SK-N-MC (cell line): Measurements from ENCODE around the gene SPRYD3.

Experiments used
- DNase-seq: peaks from one replicate; pipeline ENCODE4 v3.0.0-alpha.2; 2011; ENCODE audit warnings: low read depth, low spot score
- H3K27ac ChIP-seq: fragments of 200-600 bp; sonication (generic); 2 replicates; pipeline ENCODE4 v1.5.1; 2016; ENCODE audit warnings: mixed run types
- H3K36me3 ChIP-seq: fragments of 200-600 bp; sonication (generic); 2 replicates; pipeline ENCODE4 v1.6.1; 2017; ENCODE audit warnings: antibody characterized with exemption, low read length, mixed read lengths; ENCODE audit not compliant: insufficient read depth
- H3K4me3 ChIP-seq: fragments of 200-600 bp; sonication (generic); 2 replicates; pipeline ENCODE4 v1.5.1; 2016
- H3K9ac ChIP-seq: fragments of 200-600 bp; sonication (generic); 2 replicates; pipeline ENCODE4 v1.8.0; 2017; ENCODE audit warnings: mixed run types, mixed read lengths; ENCODE audit not compliant: insufficient read length
- H3K9me3 ChIP-seq: fragments of 200-600 bp; sonication (generic); 2 replicates; pipeline ENCODE4 v1.6.1; 2017; ENCODE audit warnings: low read depth, mild to moderate bottlenecking, antibody characterized with exemption, low read length, moderate library complexity, mixed read lengths
- EZH2 ChIP-seq: fragments of 200-600 bp; sonication (generic); IDR thresholded peaks from one replicate; pipeline ENCODE4 v1.6.1; 2017; ENCODE audit warnings: antibody characterized with exemption
- FOXP2 ChIP-seq: optimal IDR thresholded peaks from 2 replicates; pipeline ENCODE3; 2011; ENCODE audit warnings: mild to moderate bottlenecking, moderate library complexity; ENCODE audit not compliant: insufficient read depth; ENCODE audit errors: extremely low read length, control extremely low read depth
- POLR2AphosphoS5 ChIP-seq: IDR thresholded peaks from 2 replicates; pipeline ENCODE4 v1.6.1; 2012; ENCODE audit warnings: mild to moderate bottlenecking, low read depth, low read length, borderline replicate concordance

The SPRYD3 gene

DNA sequence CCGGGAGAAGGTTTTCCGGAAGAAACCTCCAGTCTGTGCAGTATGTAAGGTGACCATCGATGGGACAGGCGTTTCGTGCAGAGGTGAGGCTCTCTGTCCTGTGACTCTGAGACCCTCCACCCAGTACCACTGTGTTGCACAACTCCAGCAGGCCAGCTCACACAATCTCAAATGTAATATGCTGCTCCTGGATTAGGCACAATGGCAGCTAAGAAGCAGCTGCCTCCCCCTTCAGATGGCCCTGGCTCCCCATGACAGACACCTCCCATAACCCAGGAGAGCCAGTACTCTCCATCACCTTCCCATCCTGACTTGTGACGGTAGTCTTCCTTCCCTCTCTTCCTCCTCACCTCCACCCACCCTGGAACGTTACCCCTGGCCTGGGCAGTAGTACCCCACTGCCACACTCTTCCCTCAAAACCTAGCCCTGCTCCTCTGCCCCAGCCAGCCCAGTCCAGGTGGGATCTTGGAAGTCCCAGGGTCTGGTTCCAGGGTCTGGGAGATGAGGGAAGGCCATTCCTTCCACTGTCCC is 27.2 kb downstream of the SPRYD3 start:
- TF ChIP-seq FOXP2, result no peak
- TF ChIP-seq EZH2, result no peak
- no peak for TF ChIP-seq POLR2AphosphoS5
- H3K36me3 ChIP-seq, result no peaks in the 10 kb centered on the region
- H3K9me3 ChIP-seq, result no peaks in the 10 kb centered on the region
- H3K9ac ChIP-seq, result no peak overlapping the region
- H3K27ac ChIP-seq, result no peak overlapping the region
- no peak for DNase-seq
- no peak overlapping the region for H3K4me3 ChIP-seq

DNA sequence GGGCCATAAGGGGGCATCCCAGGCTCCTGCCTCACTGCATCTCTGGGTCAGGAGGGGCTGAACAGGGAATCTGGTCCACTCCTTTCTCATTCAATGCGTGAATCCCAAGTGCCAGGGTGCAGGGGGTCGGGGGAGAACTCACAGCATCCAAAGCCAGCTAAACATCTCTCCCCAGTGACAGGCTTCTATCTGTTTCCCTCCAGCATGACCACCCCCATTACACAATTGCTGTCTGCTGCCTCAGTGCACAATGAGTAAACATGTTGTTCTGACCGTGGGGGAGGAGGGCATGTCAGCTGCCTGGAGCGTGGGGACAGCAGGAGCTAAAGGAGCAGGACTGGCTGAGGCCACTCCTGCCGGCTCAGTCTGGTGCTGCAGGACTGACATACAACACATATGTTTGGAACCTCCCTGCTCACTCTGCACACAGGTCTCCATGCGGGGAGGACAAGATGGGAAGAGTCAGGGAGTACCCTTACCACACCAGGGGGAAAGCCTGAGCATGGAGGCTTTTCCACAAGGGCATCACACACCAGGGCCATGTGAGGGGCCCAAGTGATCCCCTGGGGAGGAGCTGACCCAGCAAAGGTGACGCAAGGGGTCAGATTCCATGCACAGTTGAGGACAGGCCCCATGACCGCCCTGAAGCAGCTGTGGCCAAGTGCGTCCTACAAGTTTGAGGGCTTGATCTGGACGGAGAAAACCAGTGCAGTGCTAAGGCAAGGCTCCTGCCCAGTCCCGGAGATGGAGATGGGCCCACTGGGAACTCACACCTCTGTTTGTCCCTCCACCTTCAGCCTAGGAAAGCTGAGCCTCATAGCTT is 27.9 kb downstream of the SPRYD3 start:
- Histone ChIP-seq H3K27ac (no peak overlapping the region), H3K9me3 (no peaks in the 10 kb centered on the region), H3K36me3 (no peaks in the 10 kb centered on the region), H3K4me3 (no peak overlapping the region), H3K9ac (no peak overlapping the region)
- no peak for DNase-seq
- no peak for TF ChIP-seq POLR2AphosphoS5
- TF ChIP-seq FOXP2, result no peak
- TF ChIP-seq EZH2, result no peak

DNA sequence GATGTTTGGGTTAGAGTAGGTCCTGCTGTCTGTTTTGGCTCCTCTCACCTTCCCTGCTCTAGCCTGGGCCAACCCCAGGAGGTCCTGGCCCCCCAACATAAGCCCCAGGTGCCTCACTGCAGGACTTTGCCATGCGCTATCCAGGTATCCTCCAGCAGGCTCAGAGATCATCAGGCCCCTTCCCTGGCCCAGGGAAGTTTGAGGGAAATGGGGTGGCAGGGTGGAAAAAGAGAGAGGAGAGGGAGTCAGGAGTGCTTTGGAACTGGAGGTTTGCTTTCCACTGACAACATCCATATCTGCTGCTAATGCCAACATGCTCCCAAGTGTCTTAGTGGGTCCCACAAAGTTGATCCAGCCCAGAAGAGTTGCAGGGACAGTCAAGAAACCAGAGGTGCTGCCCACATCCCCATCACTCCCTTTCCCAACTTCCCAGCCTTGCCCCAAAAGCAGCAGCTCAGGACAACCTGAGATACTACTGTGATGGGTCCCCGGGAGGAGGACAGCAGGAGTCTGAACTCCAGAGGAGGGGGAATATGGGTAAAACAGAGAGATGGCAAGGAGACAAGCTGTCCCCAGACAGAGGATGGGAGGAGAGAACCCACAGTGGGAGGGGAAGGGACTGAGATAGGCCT is 28.6 kb downstream of the SPRYD3 start:
- H3K9ac ChIP-seq, result no peak overlapping the region
- H3K4me3 ChIP-seq, result no peak overlapping the region
- H3K36me3 ChIP-seq, result no peaks in the 10 kb centered on the region
- TF ChIP-seq EZH2, result no peak
- TF ChIP-seq POLR2AphosphoS5, result no peak
- no peak for TF ChIP-seq FOXP2
- DNase-seq, result no peak
- peak overlapping the region; percentile 50; the same call in 1 of the 2 replicates for H3K27ac ChIP-seq
- no peaks in the 10 kb centered on the region for H3K9me3 ChIP-seq

DNA sequence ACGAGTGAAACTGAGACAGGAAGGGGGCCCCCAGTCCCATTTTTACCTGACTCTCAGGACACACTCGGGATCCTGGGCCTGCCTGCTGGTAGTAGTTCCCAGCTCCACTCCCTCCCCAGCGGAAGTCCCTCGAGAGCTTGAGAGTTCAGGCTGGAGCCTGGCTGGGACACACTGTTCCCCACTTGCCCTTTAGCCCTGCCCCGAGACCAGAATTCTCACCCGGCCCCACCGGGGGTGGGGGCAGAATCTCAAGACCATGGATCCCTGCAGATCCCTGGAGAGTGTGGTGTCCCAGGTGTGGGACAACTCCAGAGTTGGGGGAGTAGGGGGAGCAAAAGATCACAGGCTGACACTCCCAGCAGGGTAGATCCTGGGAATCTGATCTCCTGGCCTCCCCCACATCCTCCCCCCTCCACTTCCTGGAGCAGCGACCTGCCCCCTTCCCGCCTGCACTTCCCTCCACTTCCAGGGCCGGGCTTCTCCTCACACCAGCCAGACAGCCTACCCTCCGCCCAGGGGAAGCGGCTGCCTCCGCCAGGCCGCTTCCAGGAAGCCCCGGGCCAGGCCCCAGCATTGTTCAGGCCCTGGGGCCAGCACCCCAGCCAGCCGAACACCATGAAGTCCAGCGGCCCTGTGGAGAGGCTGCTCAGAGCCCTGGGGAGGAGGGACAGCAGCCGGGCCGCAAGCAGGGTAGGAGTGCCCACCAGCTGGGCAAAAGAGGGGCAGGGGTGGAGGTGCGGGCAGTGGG is 29.4 kb downstream of the SPRYD3 start, which contains the start of gene TNS2:
Gene TNS2 (plus strand): TSS at position 495 of the 748 bp plus-strand sequence. CDS start 121 bp downstream, at position 616.
- no peak for DNase-seq
- peak within 1 kb of the TSS; percentile 20 for H3K9ac ChIP-seq
- H3K9me3 ChIP-seq, result no peaks in the 10 kb centered on the region
- H3K4me3 ChIP-seq, result peak within 1 kb of the TSS; percentile 78
- no peaks in the 10 kb centered on the region for H3K36me3 ChIP-seq
- peak within 1 kb of the TSS; percentile 81 for H3K27ac ChIP-seq
- no peak for TF ChIP-seq FOXP2
- TF ChIP-seq EZH2, result no peak
- no peak for TF ChIP-seq POLR2AphosphoS5

DNA sequence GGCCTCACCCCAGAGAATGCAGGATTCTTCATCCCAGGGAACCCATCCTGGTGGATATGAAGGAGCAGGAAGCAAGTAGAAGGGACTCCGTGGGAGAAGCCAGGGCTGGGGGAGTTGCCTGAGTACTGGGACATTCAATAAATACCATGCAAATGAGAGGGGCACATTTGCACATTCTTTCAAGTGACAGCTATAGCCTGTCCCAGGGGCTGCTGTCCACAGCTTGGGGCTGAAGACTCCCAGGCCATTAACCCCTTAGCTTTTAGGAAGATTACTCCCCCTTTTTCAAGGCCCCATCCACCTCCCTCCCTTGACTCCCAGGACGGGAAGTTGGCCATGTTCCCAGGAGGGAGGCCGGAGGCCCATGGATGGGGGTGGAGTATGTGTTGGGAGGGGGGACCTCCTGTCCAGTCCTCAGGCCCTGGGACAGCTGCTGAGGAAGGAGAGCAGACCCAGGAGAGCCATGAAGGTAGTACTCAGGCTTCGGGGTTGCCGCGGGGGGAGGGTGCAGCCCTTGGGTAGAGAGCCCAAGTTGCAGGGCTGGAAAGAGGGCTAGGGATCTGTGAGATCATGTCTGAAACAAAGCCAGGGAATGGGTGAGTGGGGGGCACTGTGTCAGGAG is 30.3 kb downstream of the SPRYD3 start:
- no peak overlapping the region for H3K9ac ChIP-seq
- peak overlapping the region; percentile 81 for H3K27ac ChIP-seq
- DNase-seq, result no peak
- no peaks in the 10 kb centered on the region for H3K9me3 ChIP-seq
- TF ChIP-seq POLR2AphosphoS5, result no peak
- TF ChIP-seq EZH2, result no peak
- no peak for TF ChIP-seq FOXP2
- H3K36me3 ChIP-seq, result no peaks in the 10 kb centered on the region
- H3K4me3 ChIP-seq, result peak overlapping the region; percentile 78

DNA sequence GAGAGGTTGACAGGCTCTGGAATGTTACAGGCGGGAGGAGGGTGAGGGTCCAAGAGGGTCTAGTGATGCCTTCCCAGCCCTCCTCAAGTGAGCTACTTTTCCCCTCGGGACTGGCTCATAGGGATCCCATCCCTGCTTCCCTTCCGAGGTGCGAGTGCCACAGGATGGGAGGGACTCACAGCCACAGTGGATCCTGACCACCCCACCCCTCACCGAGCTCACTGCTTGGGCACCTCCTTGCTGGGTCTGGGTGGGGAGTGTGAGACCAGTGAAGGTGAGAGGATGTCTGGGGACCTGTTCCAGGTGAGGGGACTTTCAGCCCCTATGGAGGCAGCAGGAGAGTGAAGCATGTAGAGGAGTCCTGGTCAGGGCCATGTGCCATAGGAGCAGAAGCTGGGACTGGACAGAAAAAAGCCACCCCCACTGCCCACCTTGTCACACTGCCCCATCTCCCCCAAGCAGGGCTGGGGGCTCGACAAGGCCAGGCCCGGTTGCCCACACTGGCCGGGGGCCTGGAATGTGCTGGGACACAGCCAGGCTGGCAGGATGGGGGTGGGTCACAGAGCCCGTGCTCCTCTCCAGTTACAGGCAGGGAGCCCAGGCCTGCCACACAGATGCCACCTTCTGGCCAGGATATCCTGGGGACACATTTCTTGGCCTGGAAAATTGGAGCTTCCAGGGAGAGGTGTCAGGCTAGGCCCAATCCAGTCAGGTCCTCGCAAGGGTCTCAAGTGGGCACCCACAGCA is 31.0 kb downstream of the SPRYD3 start:
- peak overlapping the region; percentile 65 for H3K9ac ChIP-seq
- H3K4me3 ChIP-seq, result peak overlapping the region; percentile 78
- no peak for DNase-seq
- no peaks in the 10 kb centered on the region for H3K9me3 ChIP-seq
- H3K36me3 ChIP-seq, result no peaks in the 10 kb centered on the region
- H3K27ac ChIP-seq, result peak overlapping the region; percentile 81
- no peak for TF ChIP-seq POLR2AphosphoS5

DNA sequence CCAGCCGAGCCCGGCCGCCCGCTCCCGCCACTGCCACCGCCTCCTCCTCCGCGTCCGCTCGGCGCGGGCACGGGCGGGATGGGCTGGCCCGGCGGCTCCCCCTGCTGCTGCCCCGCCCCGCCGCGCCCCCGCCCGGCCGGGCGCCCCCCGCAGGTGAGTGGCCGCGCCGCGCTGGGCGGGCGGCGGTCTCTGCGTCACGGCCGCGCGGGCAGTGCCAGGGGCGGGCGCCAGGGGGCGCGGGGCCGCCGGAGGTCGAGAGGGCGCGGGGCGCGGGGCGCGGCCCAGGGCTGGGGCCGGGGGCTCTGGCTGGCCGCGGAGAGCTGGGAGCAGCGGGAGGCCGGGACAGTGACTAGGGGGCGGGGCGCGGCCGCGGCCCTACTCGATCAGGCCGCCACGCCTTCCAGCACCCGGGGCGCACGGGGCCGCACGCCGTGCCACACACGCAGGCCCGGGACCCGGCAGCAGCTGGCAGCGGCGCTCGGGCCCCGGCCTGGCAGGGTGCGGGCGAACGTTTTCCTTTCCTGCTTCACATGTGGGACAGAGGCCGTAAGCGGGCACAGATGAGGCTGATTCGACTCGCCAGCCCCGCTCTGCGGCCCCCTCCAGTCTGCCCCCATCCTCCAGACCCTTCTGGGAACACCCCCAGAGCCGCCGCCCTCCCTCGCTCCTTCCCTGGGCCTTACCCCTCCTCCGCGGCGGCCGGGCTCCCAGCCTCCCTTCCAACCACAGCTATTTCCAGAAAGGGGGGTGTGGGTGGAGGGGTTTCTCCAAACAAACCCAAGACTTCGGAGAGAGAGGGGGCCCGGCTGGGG is 31.8 kb downstream of the SPRYD3 start:
- Histone ChIP-seq H3K9ac (peak overlapping the region; percentile 84), H3K27ac (peak overlapping the region; percentile 81)

More for the DNA sequence above, 31.8 kb downstream of the SPRYD3 start:
- no peak for DNase-seq
- TF ChIP-seq EZH2, result no peak
- TF ChIP-seq FOXP2, result no peak
- TF ChIP-seq POLR2AphosphoS5, result peak; percentile 47; the same call in 1 of the 2 replicates
- H3K36me3 ChIP-seq, result no peaks in the 10 kb centered on the region
- no peaks in the 10 kb centered on the region for H3K9me3 ChIP-seq
- H3K4me3 ChIP-seq, result peak overlapping the region; percentile 91
